HG02642 (cell line): ENCODE measurements around the gene AZGP1.
"Not testable (repeated sequence)": the region's sequence is repeated elsewhere in the genome, so short reads cannot be mapped to it uniquely, and the experiment has no call there.

ENCODE experiments used
- ATAC-seq: cut with Tn5 transposase; IDR thresholded peaks from one replicate; pipeline ENCODE4 v1.9.1; 2021; ENCODE audit warnings: mild to moderate bottlenecking; ENCODE audit not compliant: unreplicated experiment, poor library complexity

Gene AZGP1

GRCh38 chr7:99975782-99976521, at the start of gene AZGP1:
TSS of gene AZGP1 (minus strand) at chr7:99976031. CDS start at chr7:99976020, 11 bp downstream.
- ATAC-seq, result no peak

- ATAC-seq, result no peak
Measured at GRCh38 chr7:100024020-100024619, 48.3 kb upstream of the AZGP1 start.

GRCh38 chr7:100023526-100023925, 47.7 kb upstream of the AZGP1 start:
- no peak for ATAC-seq

- no peak for ATAC-seq
Measured at GRCh38 chr7:100022621-100023020, 46.8 kb upstream of the AZGP1 start.

DNA sequence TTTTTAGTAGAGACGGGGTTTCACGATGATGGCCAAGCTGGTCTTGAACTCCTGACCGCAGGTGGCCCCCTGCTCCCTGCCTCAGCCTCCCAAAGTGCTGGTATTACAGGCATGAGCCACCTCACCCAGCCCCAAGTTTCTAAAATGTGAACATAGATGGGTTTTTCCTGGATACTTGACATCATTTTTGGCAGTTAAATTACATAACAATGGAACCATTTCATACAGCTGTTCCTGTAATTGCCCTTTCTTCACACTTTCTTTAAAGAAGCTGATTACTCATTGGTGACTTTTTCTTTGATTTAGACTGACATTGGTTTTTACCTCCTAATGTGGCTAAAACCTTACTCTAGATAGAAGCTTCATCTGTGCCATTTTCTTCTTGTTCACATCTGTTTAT, 45.5 kb upstream of the AZGP1 start:
- ATAC-seq, result no peak

- ATAC-seq, result no peak
Measured at GRCh38 chr7:100019908-100020307, 44.1 kb upstream of the AZGP1 start.

GRCh38 chr7:100017875-100018274, 42.0 kb upstream of the AZGP1 start:
- no peak for ATAC-seq

DNA sequence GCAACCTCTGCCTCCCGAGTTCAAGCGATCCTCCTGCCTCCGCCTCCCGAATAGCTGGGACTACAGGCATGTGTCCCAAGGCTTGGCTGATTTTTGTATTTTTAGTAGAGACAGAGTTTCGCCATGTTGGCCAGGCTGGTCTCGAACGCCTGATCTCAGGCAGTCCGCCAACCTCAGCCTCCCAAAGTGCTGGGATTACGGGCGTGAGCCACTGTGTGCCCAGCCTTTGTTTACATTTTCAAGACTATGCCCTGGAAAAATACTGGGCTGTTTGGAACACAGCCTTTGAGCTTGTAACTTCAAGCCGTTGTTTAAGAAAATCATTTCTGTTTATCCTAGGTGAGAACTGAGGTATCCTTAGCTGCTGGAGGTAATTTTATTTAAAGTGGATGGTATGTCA, 41.5 kb upstream of the AZGP1 start:
- no peak for ATAC-seq

DNA sequence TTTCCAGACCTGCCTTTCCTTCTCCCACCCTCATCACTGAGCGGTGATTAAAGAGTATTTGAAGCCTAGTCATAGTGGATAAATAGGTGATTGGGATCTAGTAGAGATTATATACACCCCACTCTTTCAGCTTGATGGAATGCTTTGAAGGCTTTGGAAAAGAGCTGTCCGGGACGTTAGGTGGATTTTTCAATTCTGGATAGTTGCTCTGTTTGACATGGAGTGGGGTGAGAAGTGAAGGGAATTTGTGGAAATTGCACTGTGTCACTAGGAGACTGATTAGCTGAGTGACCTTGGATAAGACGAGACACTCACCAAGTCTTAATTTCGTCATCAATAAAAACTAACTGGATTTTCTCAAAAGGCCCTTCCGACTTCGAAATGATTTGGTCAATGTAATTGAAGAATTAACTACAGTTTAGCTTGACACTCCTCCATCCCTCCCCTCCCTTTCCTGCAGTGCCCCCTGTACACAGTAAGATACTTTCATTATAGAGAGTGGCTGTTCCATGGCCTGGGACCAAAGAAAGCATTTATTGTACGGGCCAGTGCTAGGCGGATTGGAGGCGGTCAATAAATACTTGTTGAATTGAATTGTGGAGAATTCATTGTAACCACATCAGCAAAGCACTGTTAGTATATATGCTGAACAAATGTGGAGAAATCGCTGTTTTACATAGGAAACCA, 40.5 kb upstream of the AZGP1 start:
- ATAC-seq, result no peak

- ATAC-seq, result peak; percentile 96
Measured at GRCh38 chr7:100015232-100016214, 39.7 kb upstream of the AZGP1 start, which contains the start of gene ZKSCAN1. TSS of gene ZKSCAN1 (plus strand) at chr7:100015596. CDS start at chr7:100023507, 7,911 bp downstream.

DNA sequence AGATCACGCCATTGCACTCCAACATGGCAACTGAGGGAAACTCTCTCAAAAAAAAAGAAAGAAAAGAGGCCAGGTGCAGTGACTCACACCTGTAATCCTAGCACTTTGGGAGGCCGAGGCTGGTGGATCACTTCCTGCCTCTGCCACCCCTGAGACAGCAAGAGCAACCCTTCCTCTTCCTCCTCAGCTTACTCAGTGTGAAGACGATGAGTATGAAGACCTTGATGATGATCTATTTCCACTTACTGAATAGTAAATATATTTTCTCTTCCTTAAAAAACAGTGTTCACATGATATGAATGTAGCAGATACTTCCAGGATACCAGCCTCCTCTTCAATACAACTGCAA, 37.5 kb upstream of the AZGP1 start:
- ATAC-seq, result no peak

DNA sequence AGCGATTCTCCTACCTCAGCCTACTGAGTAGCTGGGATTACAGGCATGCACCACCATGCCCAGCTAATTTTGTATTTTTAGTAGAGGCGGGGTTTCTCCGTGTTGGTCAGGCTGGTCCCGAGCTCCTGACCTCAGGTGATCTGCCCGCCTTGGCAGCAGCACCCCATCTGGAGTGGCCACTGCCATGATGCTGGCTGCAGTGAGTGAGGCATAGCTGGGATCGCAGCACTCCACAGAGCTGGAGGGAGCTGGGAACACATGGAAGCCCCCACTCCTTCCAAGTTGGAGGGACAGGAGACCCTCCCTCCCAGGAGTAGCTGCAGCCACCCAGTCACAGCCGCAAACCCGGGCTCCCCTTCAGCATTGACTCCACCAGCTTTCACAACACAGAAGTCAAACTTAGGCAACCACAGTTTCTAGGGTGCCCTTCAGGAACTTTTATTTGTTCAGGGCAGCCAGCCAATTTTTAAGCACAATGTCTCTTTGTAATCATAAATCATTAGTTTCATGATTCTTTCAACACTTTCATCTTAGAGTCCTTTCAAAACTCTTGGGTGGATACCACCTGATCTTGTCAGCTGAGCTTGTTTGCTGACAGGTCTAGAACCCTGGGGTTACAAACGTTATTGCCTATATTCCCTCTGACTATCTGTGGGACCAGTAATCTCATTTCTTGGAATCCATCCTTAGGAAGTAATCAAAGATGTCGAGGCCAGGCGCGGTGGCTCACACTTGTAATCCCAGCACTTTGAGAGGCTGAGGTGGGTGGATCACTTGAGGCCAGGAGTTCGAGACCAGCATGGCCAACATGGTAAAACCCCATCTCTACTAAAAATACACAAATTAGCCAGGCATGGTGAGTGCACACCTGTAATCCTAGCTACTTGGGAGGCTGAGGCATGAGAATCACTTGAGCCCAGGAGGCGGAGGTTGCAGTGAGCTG, 36.8 kb upstream of the AZGP1 start:
- not testable (repeated sequence) for ATAC-seq

DNA sequence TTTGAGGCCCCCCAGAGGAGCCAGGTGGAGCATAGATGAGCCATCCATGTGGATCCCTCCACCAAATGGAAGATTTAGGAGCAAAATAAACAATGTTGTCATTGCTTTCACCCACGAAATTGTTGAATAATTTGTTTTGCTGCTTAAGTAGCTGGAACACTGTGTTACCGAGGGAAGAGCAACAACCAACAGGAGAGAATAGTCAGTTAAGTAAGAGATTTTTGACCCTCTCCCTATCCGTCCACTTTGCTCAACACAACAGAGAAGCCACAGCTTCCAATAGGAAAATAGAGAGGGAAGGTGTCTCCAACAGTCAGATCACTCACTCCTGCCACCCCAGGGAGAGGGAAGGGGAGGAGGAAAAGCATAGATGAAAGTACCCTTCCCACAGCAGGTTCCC, 35.7 kb upstream of the AZGP1 start:
- no peak for ATAC-seq

GRCh38 chr7:100010901-100011300, 35.1 kb upstream of the AZGP1 start:
- no peak for ATAC-seq

- ATAC-seq, result not testable (repeated sequence)
Measured at GRCh38 chr7:100009952-100010351, 34.1 kb upstream of the AZGP1 start.

GRCh38 chr7:100008525-100008924, 32.7 kb upstream of the AZGP1 start:
- no peak for ATAC-seq

- ATAC-seq, result no peak
Measured at GRCh38 chr7:100007887-100008286, 32.1 kb upstream of the AZGP1 start.

- ATAC-seq, result no peak
Measured at GRCh38 chr7:100003711-100004661, 28.2 kb upstream of the AZGP1 start.
